ENCODE results near the gene GABRG3. TPM values are rescaled to one million over a fixed set of nuclear protein-coding genes. Genes with fewer than 3 reads are reported as not detected.

GABRG3 gene
- total and polyA plus RNA-seq, 2 donors, result 1.5 TPM; not detected in 1

- Histone ChIP-seq H3K4me3 (ENCODE audit: low read depth, low read length) (no peak overlapping the region), H3K36me3 (ENCODE audit: insufficient read depth) (no peaks in the 10 kb centered on the region), H3K27ac (ENCODE audit: low read depth) (no peak overlapping the region), H3K4me1 (ENCODE audit: insufficient read depth) (no peaks in the 10 kb centered on the region)
- 47% methylated on average over 6 of the region's 6 CpGs for WGBS
- peak; percentile 42 for DNase-seq (ENCODE audit: extremely low spot score)
Measured at GRCh38 chr15:27486683-27487647, 516.0 kb downstream of the GABRG3 start.

GRCh38 chr15:27487846-27488245 lies 516.9 kb downstream of the GABRG3 start:
- H3K4me1 ChIP-seq (ENCODE audit: insufficient read depth), result no peaks in the 10 kb centered on the region
- H3K36me3 ChIP-seq (ENCODE audit: insufficient read depth), result no peaks in the 10 kb centered on the region
- H3K27ac ChIP-seq (ENCODE audit: low read depth), result no peak overlapping the region
- WGBS, result 57% methylated on average over 11 of the region's 11 CpGs
- H3K4me3 ChIP-seq (ENCODE audit: low read depth, low read length), result no peak overlapping the region
- DNase-seq (ENCODE audit: extremely low spot score), result no peak

GRCh38 chr15:27490867-27491595 lies 520.0 kb downstream of the GABRG3 start:
- H3K4me1 ChIP-seq (ENCODE audit: insufficient read depth), result no peaks in the 10 kb centered on the region
- no peak overlapping the region for H3K4me3 ChIP-seq (ENCODE audit: low read depth, low read length)
- H3K36me3 ChIP-seq (ENCODE audit: insufficient read depth), result no peaks in the 10 kb centered on the region
- H3K27ac ChIP-seq (ENCODE audit: low read depth), result no peak overlapping the region
- DNase-seq (ENCODE audit: extremely low spot score), result no peak
- 70% methylated on average over 12 of the region's 12 CpGs for WGBS

- H3K27ac ChIP-seq (ENCODE audit: low read depth), result peak overlapping the region; percentile 10
- 48% methylated on average over 10 of the region's 10 CpGs for WGBS
- no peak overlapping the region for H3K4me3 ChIP-seq (ENCODE audit: low read depth, low read length)
- no peak for DNase-seq (ENCODE audit: extremely low spot score)
- H3K36me3 ChIP-seq (ENCODE audit: insufficient read depth), result no peaks in the 10 kb centered on the region
- no peaks in the 10 kb centered on the region for H3K4me1 ChIP-seq (ENCODE audit: insufficient read depth)
Measured at GRCh38 chr15:27491666-27492621, 521.0 kb downstream of the GABRG3 start.

- DNase-seq (ENCODE audit: extremely low spot score), result no peak
- no peak overlapping the region for H3K27ac ChIP-seq (ENCODE audit: low read depth)
- no peaks in the 10 kb centered on the region for H3K4me1 ChIP-seq (ENCODE audit: insufficient read depth)
- 89% methylated on average over 3 of the region's 3 CpGs for WGBS
- H3K36me3 ChIP-seq (ENCODE audit: insufficient read depth), result no peaks in the 10 kb centered on the region
- H3K4me3 ChIP-seq (ENCODE audit: low read depth, low read length), result no peak overlapping the region
Measured at GRCh38 chr15:27495963-27496459, 525.0 kb downstream of the GABRG3 start.

GRCh38 chr15:27498700-27499099 lies 527.7 kb downstream of the GABRG3 start:
- Histone ChIP-seq H3K36me3 (ENCODE audit: insufficient read depth) (no peaks in the 10 kb centered on the region), H3K4me3 (ENCODE audit: low read depth, low read length) (no peak overlapping the region), H3K27ac (ENCODE audit: low read depth) (no peak overlapping the region), H3K4me1 (ENCODE audit: insufficient read depth) (no peaks in the 10 kb centered on the region)
- 92% methylated on average over 10 of the region's 10 CpGs for WGBS
- DNase-seq (ENCODE audit: extremely low spot score), result no peak

- no peak overlapping the region for H3K27ac ChIP-seq (ENCODE audit: low read depth)
- no peak overlapping the region for H3K4me3 ChIP-seq (ENCODE audit: low read depth, low read length)
- no peaks in the 10 kb centered on the region for H3K36me3 ChIP-seq (ENCODE audit: insufficient read depth)
- no peaks in the 10 kb centered on the region for H3K4me1 ChIP-seq (ENCODE audit: insufficient read depth)
- DNase-seq (ENCODE audit: extremely low spot score), result no peak
- 83% methylated on average over 4 of the region's 4 CpGs for WGBS
Measured at GRCh38 chr15:27499191-27499590, 528.2 kb downstream of the GABRG3 start.

GRCh38 chr15:27499719-27500118 lies 528.7 kb downstream of the GABRG3 start:
- Histone ChIP-seq H3K27ac (ENCODE audit: low read depth) (no peak overlapping the region), H3K4me1 (ENCODE audit: insufficient read depth) (no peaks in the 10 kb centered on the region), H3K36me3 (ENCODE audit: insufficient read depth) (no peaks in the 10 kb centered on the region), H3K4me3 (ENCODE audit: low read depth, low read length) (no peak overlapping the region)
- no peak for DNase-seq (ENCODE audit: extremely low spot score)
- WGBS, result 62% methylated on average over 6 of the region's 6 CpGs

- WGBS, result 91% methylated on average over 15 of the region's 15 CpGs
- Histone ChIP-seq H3K4me3 (ENCODE audit: low read depth, low read length) (no peak overlapping the region), H3K27ac (ENCODE audit: low read depth) (no peak overlapping the region), H3K4me1 (ENCODE audit: insufficient read depth) (no peaks in the 10 kb centered on the region), H3K36me3 (ENCODE audit: insufficient read depth) (no peaks in the 10 kb centered on the region)
- no peak for DNase-seq (ENCODE audit: extremely low spot score)
Measured at GRCh38 chr15:27500206-27500605, 529.2 kb downstream of the GABRG3 start.

- no peak for DNase-seq (ENCODE audit: extremely low spot score)
- no peak overlapping the region for H3K4me3 ChIP-seq (ENCODE audit: low read depth, low read length)
- H3K4me1 ChIP-seq (ENCODE audit: insufficient read depth), result no peaks in the 10 kb centered on the region
- no peak overlapping the region for H3K27ac ChIP-seq (ENCODE audit: low read depth)
- no peaks in the 10 kb centered on the region for H3K36me3 ChIP-seq (ENCODE audit: insufficient read depth)
Measured at GRCh38 chr15:27506752-27507151, 535.8 kb downstream of the GABRG3 start.

- Histone ChIP-seq H3K4me3 (ENCODE audit: low read depth, low read length) (no peak overlapping the region), H3K4me1 (ENCODE audit: insufficient read depth) (no peaks in the 10 kb centered on the region), H3K27ac (ENCODE audit: low read depth) (no peak overlapping the region), H3K36me3 (ENCODE audit: insufficient read depth) (no peaks in the 10 kb centered on the region)
- 93% methylated on average over 1 of the region's 1 CpG for WGBS
- no peak for DNase-seq (ENCODE audit: extremely low spot score)
Measured at GRCh38 chr15:27509014-27509413, 538.0 kb downstream of the GABRG3 start.

- no peak overlapping the region for H3K27ac ChIP-seq (ENCODE audit: low read depth)
- WGBS, result 81% methylated on average over 4 of the region's 4 CpGs
Measured at GRCh38 chr15:27512281-27513001, 541.5 kb downstream of the GABRG3 start.

More at GRCh38 chr15:27512281-27513001, 541.5 kb downstream of the GABRG3 start:
- Histone ChIP-seq H3K36me3 (ENCODE audit: insufficient read depth) (no peaks in the 10 kb centered on the region), H3K4me1 (ENCODE audit: insufficient read depth) (no peaks in the 10 kb centered on the region), H3K4me3 (ENCODE audit: low read depth, low read length) (no peak overlapping the region)
- no peak for DNase-seq (ENCODE audit: extremely low spot score)

All from urinary bladder (tissue), 4 donors.